Sigmoid colon (tissue), 7 donors: ENCODE measurements around the gene HOXA13. TPM values are rescaled to one million over a fixed set of nuclear protein-coding genes. Genes with fewer than 3 reads are reported as not detected.

Experiments
- DNase-seq: peaks from one replicate; pipeline ENCODE4 v3.0.0-alpha.2; 2019
- H3K27ac ChIP-seq, 4 donors: fragments of 200-600 bp; sonication (generic); one replicate each; pipeline ENCODE4 v1.5.1; 2016 to 2019; ENCODE audit warnings: mild to moderate bottlenecking in 1 of 4
- H3K27me3 ChIP-seq, 3 donors: fragments of 200-600 bp; sonication (generic); one replicate each; pipeline ENCODE4 v1.5.1; 2019; ENCODE audit warnings: mild to moderate bottlenecking in 1 of 3
- H3K36me3 ChIP-seq, 4 donors: fragments of 200-600 bp; sonication (generic); one replicate each; pipeline ENCODE4 v1.5.1; 2016 to 2019
- H3K4me1 ChIP-seq, 4 donors: fragments of 200-600 bp; sonication (generic); one replicate each; pipeline ENCODE4 v1.5.1; 2017 to 2019
- H3K4me3 ChIP-seq, 4 donors: fragments of 200-600 bp; sonication (generic); one replicate each; pipeline ENCODE4 v1.5.1; 2017 to 2019; ENCODE audit warnings: mild to moderate bottlenecking in 2 of 4, moderate library complexity in 1 of 4
- H3K9me3 ChIP-seq, 4 donors: fragments of 200-600 bp in 3 of 4; sonication (generic) in 3 of 4; one replicate each; pipeline versions ENCODE4 v1.5.1 to v1.6.1; 2013 to 2019
- EP300 ChIP-seq, 4 donors: sonication (generic); formaldehyde crosslinking; IDR thresholded peaks; one replicate each; pipeline ENCODE4 v1.6.1; 2017; ENCODE audit warnings: antibody characterized with exemption in 4 of 4
- POLR2A ChIP-seq, 2 donors: fragments of 450-650 bp; IDR thresholded peaks; one replicate each; pipeline ENCODE4 v1.6.1; 2016; ENCODE audit warnings: antibody characterized with exemption in 2 of 2, mild to moderate bottlenecking in 2 of 2, moderate library complexity in 2 of 2
- POLR2AphosphoS5 ChIP-seq, 4 donors: sonication (generic); formaldehyde crosslinking; IDR thresholded peaks; one replicate each; pipeline ENCODE4 v1.6.1; 2017; ENCODE audit warnings: antibody characterized with exemption in 4 of 4
- WGBS, 2 donors: extraction: QIAGEN DNeasy Blood & Tissue Kit; methylation state at CpG; one replicate each; pipeline ENCODE4 v1.1.7; 2013; 5-methylcytosine and 5-hydroxymethylcytosine counted together
- intact Hi-C: fragments of 100-400 bp; cut with DNase I; formaldehyde crosslinking; loops from one replicate; pipeline ENCODE4 v1.15.1; 2023
- polyA plus RNA-seq, 3 donors: library from polyadenylated mRNA; stranded (reverse); fragments of 200-250 nt; gene quantifications; one replicate each; pipeline ENCODE4 v1.2.3, GENCODE V29; 2013
- total RNA-seq, 4 donors: library from RNA; depleted of rRNA; stranded (reverse); fragments of >200 nt; gene quantifications; one replicate each; pipeline ENCODE4 v1.1.0, GENCODE V29; 2016
- TF ChIP-seq, protein P1 (sequence below), 4 experiments: fragments of 450-650 bp in 3 of 4; fragments of 200-600 bp in 1 of 4; IDR thresholded peaks; one replicate each; pipeline ENCODE4 v1.5.1; 2016 to 2019; ENCODE audit warnings: antibody characterized with exemption in 4 of 4, mild to moderate bottlenecking in 3 of 4, moderate library complexity in 2 of 4
- donor health status: healthy with polysubstance abuse.
- donor health status: Bipolar disorder and iron deficiency.
- donor health status: healthy.

Gene HOXA13
- total and polyA plus RNA-seq, 7 donors, result 9.4 to 35.3 (median 20.8) TPM

DNA sequence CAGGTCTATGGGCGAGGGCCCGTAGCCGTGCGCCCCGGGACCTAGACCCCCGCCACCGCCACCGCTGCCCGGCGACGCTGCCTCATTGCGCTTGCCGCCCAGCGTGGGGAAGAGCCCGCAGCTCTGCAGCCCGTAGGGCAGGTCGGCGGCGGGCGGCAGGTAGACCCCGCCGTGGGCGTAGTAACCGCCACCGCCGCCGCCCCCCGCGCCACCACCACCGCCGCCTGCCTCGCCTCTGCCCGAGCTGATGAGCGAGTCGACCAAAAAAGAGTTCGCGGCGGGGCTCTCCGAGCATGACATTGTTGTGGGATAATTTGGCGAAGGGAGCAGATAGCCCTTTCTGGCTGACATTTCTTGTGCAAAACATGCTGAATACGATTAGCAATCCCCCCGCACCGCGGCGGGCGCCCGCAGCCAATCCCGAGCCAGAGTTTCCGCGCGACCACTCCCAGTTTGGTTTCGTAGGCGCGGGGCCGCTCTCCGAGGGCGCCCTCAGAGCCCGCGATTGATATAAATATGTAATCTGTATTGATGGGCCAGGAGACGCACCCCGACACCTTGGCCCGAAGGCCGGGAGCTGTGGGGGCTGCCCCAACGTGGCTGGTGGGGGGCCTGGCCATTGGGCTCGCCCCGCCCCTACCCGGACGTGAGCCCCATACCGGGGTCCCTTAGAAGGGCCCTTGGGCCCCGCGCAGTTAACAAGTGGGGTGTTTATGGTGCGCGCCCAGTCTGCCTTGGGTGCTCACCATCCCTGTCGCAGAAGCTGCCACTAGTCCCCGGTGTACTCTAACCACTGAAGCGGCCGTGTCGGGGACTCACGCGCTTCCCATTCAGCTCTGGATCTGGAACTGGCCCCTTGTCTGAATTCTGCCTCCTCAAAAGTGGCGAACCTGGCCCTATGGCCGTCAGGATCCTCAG is 25.7 kb downstream of the HOXA13 start, which contains the start of gene HOXA10:
TSS of gene HOXA10 (minus strand) at position 365 of the 918 bp plus-strand sequence. CDS start at position 351, 14 bp downstream.
- DNase-seq, result peak; percentile 88
- peaks cover 0 to 31% (median 17%) of the 10 kb centered on the region in 4 donors for H3K4me1 ChIP-seq
- peak within 1 kb of the TSS in 3 of 4 donors; percentile 97 to 98 (median 98) for H3K27ac ChIP-seq
- peak; percentile 45 to 75 (median 66) for TF ChIP-seq POLR2AphosphoS5 (IDR thresholded peaks at IDR 0.05)
- peak; percentile 33 to 52 for TF ChIP-seq POLR2A (IDR thresholded peaks at IDR 0.05)
- no peak for TF ChIP-seq EP300 (IDR thresholded peaks at IDR 0.05)
- TF ChIP-seq, protein P1, sequence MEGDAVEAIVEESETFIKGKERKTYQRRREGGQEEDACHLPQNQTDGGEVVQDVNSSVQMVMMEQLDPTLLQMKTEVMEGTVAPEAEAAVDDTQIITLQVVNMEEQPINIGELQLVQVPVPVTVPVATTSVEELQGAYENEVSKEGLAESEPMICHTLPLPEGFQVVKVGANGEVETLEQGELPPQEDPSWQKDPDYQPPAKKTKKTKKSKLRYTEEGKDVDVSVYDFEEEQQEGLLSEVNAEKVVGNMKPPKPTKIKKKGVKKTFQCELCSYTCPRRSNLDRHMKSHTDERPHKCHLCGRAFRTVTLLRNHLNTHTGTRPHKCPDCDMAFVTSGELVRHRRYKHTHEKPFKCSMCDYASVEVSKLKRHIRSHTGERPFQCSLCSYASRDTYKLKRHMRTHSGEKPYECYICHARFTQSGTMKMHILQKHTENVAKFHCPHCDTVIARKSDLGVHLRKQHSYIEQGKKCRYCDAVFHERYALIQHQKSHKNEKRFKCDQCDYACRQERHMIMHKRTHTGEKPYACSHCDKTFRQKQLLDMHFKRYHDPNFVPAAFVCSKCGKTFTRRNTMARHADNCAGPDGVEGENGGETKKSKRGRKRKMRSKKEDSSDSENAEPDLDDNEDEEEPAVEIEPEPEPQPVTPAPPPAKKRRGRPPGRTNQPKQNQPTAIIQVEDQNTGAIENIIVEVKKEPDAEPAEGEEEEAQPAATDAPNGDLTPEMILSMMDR (IDR thresholded peaks at IDR 0.05), result no peak
- intact Hi-C loops, result no loop called here
- no peaks in the 10 kb centered on the region for H3K36me3 ChIP-seq
- WGBS, 2 donors, result 1 to 4% methylated on average over 82 of the region's 82 CpGs
- H3K9me3 ChIP-seq, result no peaks in the 10 kb centered on the region
- H3K27me3 ChIP-seq, result no peaks in the 10 kb centered on the region
- H3K4me3 ChIP-seq, result peak within 1 kb of the TSS; percentile 47 to 85 (median 82)

GRCh38 chr7:27173511-27173955 is 26.4 kb downstream of the HOXA13 start:
- peak overlapping the region in 3 of 4 donors; percentile 97 to 98 (median 98) for H3K27ac ChIP-seq
- TF ChIP-seq POLR2A (IDR thresholded peaks at IDR 0.05) (no peak), POLR2AphosphoS5 (IDR thresholded peaks at IDR 0.05) (peak in 1 of 4 donors; percentile 20)
- H3K4me1 ChIP-seq, result peaks cover 0 to 31% (median 17%) of the 10 kb centered on the region in 4 donors
- no peaks in the 10 kb centered on the region for H3K9me3 ChIP-seq
- DNase-seq, result peak; percentile 74
- H3K4me3 ChIP-seq, result peak overlapping the region; percentile 47 to 85 (median 82)
- WGBS, 2 donors, result 0 to 1% methylated on average over 59 of the region's 59 CpGs
- intact Hi-C loops, result no loop called here
- no peaks in the 10 kb centered on the region for H3K36me3 ChIP-seq
- H3K27me3 ChIP-seq, result no peaks in the 10 kb centered on the region

DNA sequence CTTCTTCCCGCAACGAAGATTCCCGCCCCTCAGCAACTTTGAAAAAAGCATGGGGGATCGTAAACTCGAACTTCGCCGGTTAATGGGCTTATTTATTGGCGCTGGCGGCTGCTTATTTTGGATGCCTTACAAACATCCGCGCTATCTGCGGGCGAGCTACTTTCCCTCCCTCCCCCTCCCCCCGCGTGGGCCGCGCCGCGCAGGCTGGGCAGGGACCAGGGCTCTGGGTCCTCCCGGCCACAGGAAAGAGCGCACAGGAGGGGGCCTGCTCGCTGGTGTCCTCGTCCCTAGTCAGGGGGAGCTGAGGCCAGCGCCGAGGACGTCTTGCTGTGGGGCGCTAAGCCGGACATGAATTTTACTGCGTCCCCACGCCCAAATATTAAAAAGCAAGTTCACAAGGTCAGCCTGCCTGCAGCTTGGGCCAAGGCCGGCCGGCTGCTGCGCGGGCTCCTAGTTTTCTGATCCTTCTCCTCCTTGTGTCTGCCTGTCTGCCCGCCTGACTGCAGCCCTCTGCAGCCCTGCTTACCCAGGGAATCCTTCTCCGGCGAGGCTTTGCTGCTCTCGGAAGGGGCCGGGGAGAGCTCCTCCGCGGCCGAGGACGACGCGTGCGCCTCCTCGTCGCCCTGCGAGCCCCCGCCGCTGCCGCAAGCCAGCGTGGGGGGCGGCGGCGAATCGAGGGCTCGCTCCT is 26.9 kb downstream of the HOXA13 start:
- no peaks in the 10 kb centered on the region for H3K27me3 ChIP-seq
- no peaks in the 10 kb centered on the region for H3K9me3 ChIP-seq
- TF ChIP-seq POLR2A (IDR thresholded peaks at IDR 0.05) (peak; percentile 70 to 86), POLR2AphosphoS5 (IDR thresholded peaks at IDR 0.05) (peak; percentile 82 to 93 (median 90)), EP300 (IDR thresholded peaks at IDR 0.05) (peak in 1 of 4 donors; percentile 73)
- TF ChIP-seq, protein P1 (IDR thresholded peaks at IDR 0.05), result no peak
- intact Hi-C loops, result no loop called here
- H3K4me1 ChIP-seq, result peaks cover 0 to 31% (median 20%) of the 10 kb centered on the region in 4 donors
- no peaks in the 10 kb centered on the region for H3K36me3 ChIP-seq
- H3K4me3 ChIP-seq, result peak overlapping the region; percentile 47 to 85 (median 82)
- peak overlapping the region in 3 of 4 donors; percentile 97 to 98 (median 98) for H3K27ac ChIP-seq
- peak; percentile 95 for DNase-seq
- 1% methylated on average over 58 of the region's 58 CpGs for WGBS, 2 donors

GRCh38 chr7:27172315-27172774 is 27.5 kb downstream of the HOXA13 start:
- Histone ChIP-seq H3K4me1 (peaks cover 0 to 34% (median 26%) of the 10 kb centered on the region in 4 donors), H3K4me3 (peak overlapping the region; percentile 47 to 85 (median 82)), H3K36me3 (no peaks in the 10 kb centered on the region), H3K27ac (peak overlapping the region in 3 of 4 donors; percentile 97 to 98 (median 98)), H3K9me3 (no peaks in the 10 kb centered on the region), H3K27me3 (no peaks in the 10 kb centered on the region)
- peak; percentile 75 for DNase-seq
- 2 to 7% methylated on average over 10 of the region's 10 CpGs for WGBS, 2 donors
- TF ChIP-seq POLR2A (IDR thresholded peaks at IDR 0.05) (no peak), EP300 (IDR thresholded peaks at IDR 0.05) (no peak), POLR2AphosphoS5 (IDR thresholded peaks at IDR 0.05) (no peak)
- TF ChIP-seq, protein P1 (IDR thresholded peaks at IDR 0.05), result no peak
- intact Hi-C loops, result no loop called here
